ENCODE data around the gene RNF166. TPM values are rescaled to one million over a fixed set of nuclear protein-coding genes. Genes with fewer than 3 reads are reported as not detected.

The RNF166 gene
- total and polyA plus RNA-seq, 2 of the 13 experiments (the other 11 are each of a cell fraction or from before 2014, with no cell fraction given): 21.4 to 23.0 TPM

DNA sequence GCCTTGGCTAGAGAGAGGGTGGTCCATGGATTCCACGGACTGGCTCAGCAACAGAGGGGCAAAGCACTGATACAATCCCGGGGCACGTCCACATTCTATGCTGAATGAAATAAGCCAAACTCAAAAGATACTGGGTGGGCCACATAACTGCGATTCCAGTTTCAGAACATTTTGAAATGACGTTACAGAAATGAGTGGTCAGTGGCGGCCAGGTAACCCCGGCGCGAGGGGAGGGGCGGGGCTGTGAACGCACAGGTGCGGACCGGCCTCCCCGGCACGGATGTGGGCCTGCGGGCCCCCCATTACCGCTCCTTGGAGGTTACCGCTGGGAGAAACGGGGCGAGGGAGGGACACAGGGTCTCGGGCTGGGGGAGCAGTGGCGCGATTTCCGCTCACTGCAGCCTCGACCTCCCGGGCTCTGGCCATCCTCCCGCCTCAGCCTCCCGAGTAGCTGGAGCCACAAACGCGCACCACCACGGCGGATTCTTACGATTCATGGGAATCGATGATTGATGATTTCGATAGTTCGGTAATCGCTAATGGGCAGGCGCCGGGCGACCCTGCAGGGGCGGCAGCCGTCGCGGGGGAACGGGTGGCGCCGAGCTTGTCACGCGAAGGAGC is 43.9 kb downstream of the RNF166 start (continued):
- TF ChIP-seq, protein P1, sequence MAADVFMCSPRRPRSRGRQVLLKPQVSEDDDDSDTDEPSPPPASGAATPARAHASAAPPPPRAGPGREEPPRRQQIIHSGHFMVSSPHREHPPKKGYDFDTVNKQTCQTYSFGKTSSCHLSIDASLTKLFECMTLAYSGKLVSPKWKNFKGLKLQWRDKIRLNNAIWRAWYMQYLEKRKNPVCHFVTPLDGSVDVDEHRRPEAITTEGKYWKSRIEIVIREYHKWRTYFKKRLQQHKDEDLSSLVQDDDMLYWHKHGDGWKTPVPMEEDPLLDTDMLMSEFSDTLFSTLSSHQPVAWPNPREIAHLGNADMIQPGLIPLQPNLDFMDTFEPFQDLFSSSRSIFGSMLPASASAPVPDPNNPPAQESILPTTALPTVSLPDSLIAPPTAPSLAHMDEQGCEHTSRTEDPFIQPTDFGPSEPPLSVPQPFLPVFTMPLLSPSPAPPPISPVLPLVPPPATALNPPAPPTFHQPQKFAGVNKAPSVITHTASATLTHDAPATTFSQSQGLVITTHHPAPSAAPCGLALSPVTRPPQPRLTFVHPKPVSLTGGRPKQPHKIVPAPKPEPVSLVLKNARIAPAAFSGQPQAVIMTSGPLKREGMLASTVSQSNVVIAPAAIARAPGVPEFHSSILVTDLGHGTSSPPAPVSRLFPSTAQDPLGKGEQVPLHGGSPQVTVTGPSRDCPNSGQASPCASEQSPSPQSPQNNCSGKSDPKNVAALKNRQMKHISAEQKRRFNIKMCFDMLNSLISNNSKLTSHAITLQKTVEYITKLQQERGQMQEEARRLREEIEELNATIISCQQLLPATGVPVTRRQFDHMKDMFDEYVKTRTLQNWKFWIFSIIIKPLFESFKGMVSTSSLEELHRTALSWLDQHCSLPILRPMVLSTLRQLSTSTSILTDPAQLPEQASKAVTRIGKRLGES (CRISPR knock-in tag; IDR thresholded peaks at IDR 0.05; ENCODE audit: borderline replicate concordance): no peak
- TF ChIP-seq MEF2D (CRISPR knock-in tag; IDR thresholded peaks at IDR 0.05): peak; percentile 39; the same call in 1 of the 2 replicates
- TF ChIP-seq ZNF841 (CRISPR knock-in tag; IDR thresholded peaks at IDR 0.05; ENCODE audit: borderline replicate concordance): peak; percentile 55; the same call in 1 of the 2 replicates
- TF ChIP-seq, protein P2, sequence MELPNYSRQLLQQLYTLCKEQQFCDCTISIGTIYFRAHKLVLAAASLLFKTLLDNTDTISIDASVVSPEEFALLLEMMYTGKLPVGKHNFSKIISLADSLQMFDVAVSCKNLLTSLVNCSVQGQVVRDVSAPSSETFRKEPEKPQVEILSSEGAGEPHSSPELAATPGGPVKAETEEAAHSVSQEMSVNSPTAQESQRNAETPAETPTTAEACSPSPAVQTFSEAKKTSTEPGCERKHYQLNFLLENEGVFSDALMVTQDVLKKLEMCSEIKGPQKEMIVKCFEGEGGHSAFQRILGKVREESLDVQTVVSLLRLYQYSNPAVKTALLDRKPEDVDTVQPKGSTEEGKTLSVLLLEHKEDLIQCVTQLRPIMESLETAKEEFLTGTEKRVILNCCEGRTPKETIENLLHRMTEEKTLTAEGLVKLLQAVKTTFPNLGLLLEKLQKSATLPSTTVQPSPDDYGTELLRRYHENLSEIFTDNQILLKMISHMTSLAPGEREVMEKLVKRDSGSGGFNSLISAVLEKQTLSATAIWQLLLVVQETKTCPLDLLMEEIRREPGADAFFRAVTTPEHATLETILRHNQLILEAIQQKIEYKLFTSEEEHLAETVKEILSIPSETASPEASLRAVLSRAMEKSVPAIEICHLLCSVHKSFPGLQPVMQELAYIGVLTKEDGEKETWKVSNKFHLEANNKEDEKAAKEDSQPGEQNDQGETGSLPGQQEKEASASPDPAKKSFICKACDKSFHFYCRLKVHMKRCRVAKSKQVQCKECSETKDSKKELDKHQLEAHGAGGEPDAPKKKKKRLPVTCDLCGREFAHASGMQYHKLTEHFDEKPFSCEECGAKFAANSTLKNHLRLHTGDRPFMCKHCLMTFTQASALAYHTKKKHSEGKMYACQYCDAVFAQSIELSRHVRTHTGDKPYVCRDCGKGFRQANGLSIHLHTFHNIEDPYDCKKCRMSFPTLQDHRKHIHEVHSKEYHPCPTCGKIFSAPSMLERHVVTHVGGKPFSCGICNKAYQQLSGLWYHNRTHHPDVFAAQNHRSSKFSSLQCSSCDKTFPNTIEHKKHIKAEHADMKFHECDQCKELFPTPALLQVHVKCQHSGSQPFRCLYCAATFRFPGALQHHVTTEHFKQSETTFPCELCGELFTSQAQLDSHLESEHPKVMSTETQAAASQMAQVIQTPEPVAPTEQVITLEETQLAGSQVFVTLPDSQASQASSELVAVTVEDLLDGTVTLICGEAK (IDR thresholded peaks at IDR 0.05): no peak
- TF ChIP-seq, protein P2 (CRISPR knock-in tag; IDR thresholded peaks at IDR 0.05): 0 out of 2 replicates have a peak, but pooled peaks have one; percentile 7
- TF ChIP-seq ZNF205 (CRISPR knock-in tag; IDR thresholded peaks at IDR 0.05): 0 out of 2 replicates have a peak, but pooled peaks have one; percentile 4
- TF ChIP-seq ZFP82 (CRISPR knock-in tag; IDR thresholded peaks at IDR 0.05; ENCODE audit: borderline replicate concordance): 0 out of 2 replicates have a peak, but pooled peaks have one; percentile 78
- peak; percentile 27; the same call in 1 of the 2 replicates for TF ChIP-seq GATAD2A (CRISPR knock-in tag; IDR thresholded peaks at IDR 0.05)
- TF ChIP-seq ZBTB39 (CRISPR knock-in tag; IDR thresholded peaks at IDR 0.05): 0 out of 2 replicates have a peak, but pooled peaks have one; percentile 5
